HEK293 (cell line): Measurements from ENCODE around the gene SYT2.
"Not testable (repeated sequence)": the region's sequence is repeated elsewhere in the genome, so short reads cannot be mapped to it uniquely, and the experiment has no call there.

Experiments used
- TF ChIP-seq, protein P1 (sequence below): fragments of 450-650 bp; formaldehyde crosslinking; IDR thresholded peaks from 2 replicates; pipeline ENCODE4 v1.5.1; 2016; ENCODE audit warnings: missing biosample characterization, missing genetic modification characterization
- TF ChIP-seq, protein P2 (sequence below): sonication (generic); formaldehyde crosslinking; IDR thresholded peaks from 2 replicates; pipeline ENCODE4 v1.8.1; 2022; ENCODE audit warnings: mild to moderate bottlenecking, moderate library complexity, missing genetic modification reagents

DNA sequence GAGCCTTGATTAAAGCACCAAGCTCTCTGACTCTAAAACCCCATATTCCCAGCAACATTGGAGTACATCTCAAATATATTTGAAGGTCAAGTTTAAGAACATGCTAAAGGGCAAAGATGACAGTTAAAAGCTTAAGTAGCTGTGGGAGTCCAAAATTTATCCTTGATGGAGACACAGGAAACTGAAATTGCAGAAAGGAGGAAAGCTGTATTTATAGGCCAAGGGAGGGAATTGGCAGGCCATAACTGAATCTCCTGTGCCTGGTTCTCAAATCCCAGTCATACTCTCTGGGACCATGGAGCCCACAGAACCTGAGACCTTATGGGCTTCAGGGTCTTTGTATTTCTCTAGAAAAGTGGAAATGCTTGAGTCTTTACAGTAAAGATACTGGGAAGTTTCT is 167.8 kb downstream of the SYT2 start:
- TF ChIP-seq, protein P1, sequence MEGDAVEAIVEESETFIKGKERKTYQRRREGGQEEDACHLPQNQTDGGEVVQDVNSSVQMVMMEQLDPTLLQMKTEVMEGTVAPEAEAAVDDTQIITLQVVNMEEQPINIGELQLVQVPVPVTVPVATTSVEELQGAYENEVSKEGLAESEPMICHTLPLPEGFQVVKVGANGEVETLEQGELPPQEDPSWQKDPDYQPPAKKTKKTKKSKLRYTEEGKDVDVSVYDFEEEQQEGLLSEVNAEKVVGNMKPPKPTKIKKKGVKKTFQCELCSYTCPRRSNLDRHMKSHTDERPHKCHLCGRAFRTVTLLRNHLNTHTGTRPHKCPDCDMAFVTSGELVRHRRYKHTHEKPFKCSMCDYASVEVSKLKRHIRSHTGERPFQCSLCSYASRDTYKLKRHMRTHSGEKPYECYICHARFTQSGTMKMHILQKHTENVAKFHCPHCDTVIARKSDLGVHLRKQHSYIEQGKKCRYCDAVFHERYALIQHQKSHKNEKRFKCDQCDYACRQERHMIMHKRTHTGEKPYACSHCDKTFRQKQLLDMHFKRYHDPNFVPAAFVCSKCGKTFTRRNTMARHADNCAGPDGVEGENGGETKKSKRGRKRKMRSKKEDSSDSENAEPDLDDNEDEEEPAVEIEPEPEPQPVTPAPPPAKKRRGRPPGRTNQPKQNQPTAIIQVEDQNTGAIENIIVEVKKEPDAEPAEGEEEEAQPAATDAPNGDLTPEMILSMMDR (tag by site-specific recombination), result not testable (repeated sequence)
- TF ChIP-seq, protein P2, sequence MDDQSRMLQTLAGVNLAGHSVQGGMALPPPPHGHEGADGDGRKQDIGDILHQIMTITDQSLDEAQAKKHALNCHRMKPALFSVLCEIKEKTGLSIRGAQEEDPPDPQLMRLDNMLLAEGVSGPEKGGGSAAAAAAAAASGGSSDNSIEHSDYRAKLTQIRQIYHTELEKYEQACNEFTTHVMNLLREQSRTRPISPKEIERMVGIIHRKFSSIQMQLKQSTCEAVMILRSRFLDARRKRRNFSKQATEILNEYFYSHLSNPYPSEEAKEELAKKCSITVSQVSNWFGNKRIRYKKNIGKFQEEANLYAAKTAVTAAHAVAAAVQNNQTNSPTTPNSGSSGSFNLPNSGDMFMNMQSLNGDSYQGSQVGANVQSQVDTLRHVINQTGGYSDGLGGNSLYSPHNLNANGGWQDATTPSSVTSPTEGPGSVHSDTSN (CRISPR knock-in tag), result not testable (repeated sequence)
